HEK293T (cell line): Measurements from ENCODE around the gene HOXC6.

Experiments
- BHLHE40 ChIP-seq: fragments of 450-650 bp; IDR thresholded peaks from 2 replicates; pipeline ENCODE4 v1.6.1; 2016; ENCODE audit warnings: mild to moderate bottlenecking, moderate library complexity, borderline replicate concordance
- CTBP1 ChIP-seq: fragments of 450-650 bp; IDR thresholded peaks from 2 replicates; pipeline ENCODE4 v1.6.1; 2016; ENCODE audit warnings: borderline replicate concordance
- ELF4 ChIP-seq: fragments of 450-650 bp; IDR thresholded peaks from 2 replicates; pipeline ENCODE4 v1.6.1; 2017; ENCODE audit warnings: antibody characterized with exemption
- FOXA1 ChIP-seq: fragments of 450-650 bp; IDR thresholded peaks from 2 replicates; pipeline ENCODE4 v1.6.1; 2016; ENCODE audit warnings: mild to moderate bottlenecking
- FOXM1 ChIP-seq: fragments of 450-650 bp; IDR thresholded peaks from 2 replicates; pipeline ENCODE4 v1.6.1; 2017; ENCODE audit warnings: mild to moderate bottlenecking, borderline replicate concordance
- L3MBTL2 ChIP-seq: fragments of 450-650 bp; conservative IDR thresholded peaks from 2 replicates; pipeline ENCODE4 v1.6.1; 2016; ENCODE audit warnings: mild to moderate bottlenecking
- NFRKB ChIP-seq: fragments of 450-650 bp; IDR thresholded peaks from 2 replicates; pipeline ENCODE4 v1.6.1; 2016; ENCODE audit warnings: mild to moderate bottlenecking, moderate library complexity
- SP1 ChIP-seq: fragments of 450-650 bp; IDR thresholded peaks from 2 replicates; pipeline ENCODE4 v1.6.1; 2017
- SUZ12 ChIP-seq: fragments of 450-650 bp; IDR thresholded peaks from 2 replicates; pipeline ENCODE4 v1.6.1; 2016; ENCODE audit warnings: mild to moderate bottlenecking
- TARDBP ChIP-seq: fragments of 450-650 bp; IDR thresholded peaks from 2 replicates; pipeline ENCODE4 v1.6.1; 2016
- ZNF384 ChIP-seq: fragments of 450-650 bp; IDR thresholded peaks from 2 replicates; pipeline ENCODE4 v1.6.1; 2016

DNA sequence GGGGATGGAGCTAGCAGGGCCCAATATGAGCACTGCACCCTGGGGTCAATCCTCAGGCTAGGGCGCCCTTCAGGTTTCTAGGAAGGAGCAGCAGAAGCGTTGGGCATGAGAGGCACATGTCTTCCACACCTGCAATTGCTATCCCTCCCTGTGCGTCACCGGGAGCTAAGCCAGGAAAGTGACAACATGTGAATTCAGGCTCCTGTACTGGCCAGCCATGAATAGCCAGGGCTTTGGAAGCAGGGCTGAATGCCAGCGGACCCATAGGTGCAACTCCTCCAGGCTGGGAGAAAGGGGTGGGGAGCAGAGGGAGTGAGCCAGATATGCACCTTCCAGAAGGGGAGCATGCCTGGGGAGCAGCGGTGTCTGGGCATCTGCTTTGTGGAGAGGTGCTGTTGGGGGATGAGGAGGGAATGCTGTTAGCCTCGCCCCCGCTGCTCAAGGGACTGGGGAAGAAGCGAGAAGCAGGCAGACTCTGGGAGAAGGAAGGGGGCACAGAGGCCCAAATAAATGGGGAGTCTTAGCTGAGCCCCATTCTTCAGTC, 10.7 kb downstream of the HOXC6 start:
- no peak for TF ChIP-seq ELF4
- no peak for TF ChIP-seq FOXA1
- no peak for TF ChIP-seq SUZ12
- TF ChIP-seq ZNF384: no peak
- TF ChIP-seq BHLHE40: no peak
- TF ChIP-seq SP1: no peak
- no peak for TF ChIP-seq FOXM1
- no peak for TF ChIP-seq CTBP1
- no peak for TF ChIP-seq NFRKB
- TF ChIP-seq TARDBP: no peak
- TF ChIP-seq L3MBTL2: peak; percentile 57; the same call in 1 of the 2 replicates
